Upper lobe of left lung (tissue), 4 donors: ENCODE data around the gene GAREM2.

Experiments used
- CTCF ChIP-seq, 6 experiments: fragments of 450-650 bp in 4 of 6; fragments of 200-600 bp in 2 of 6; sonication (generic) in 2 of 6; IDR thresholded peaks; one replicate each; pipeline ENCODE4 v1.5.1; 2016 to 2019; ENCODE audit warnings: antibody characterized with exemption in 6 of 6
- EP300 ChIP-seq, 4 donors: sonication (generic); formaldehyde crosslinking; IDR thresholded peaks; one replicate each; pipeline ENCODE4 v1.5.1; 2017; ENCODE audit warnings: antibody characterized with exemption in 4 of 4, control low read depth in 2 of 4

GRCh38 chr2:26189123-26189522 lies 16.2 kb downstream of the GAREM2 start:
- TF ChIP-seq EP300 (IDR thresholded peaks at IDR 0.05) = no peak
- TF ChIP-seq CTCF (IDR thresholded peaks at IDR 0.05) = no peak
